Measurements from ENCODE around the gene PKIG.

The PKIG gene

GRCh38 chr20:44597516-44597915 lies 15.1 kb downstream of the PKIG start:
- no peak for DNase-seq

- DNase-seq, result no peak
Observed at GRCh38 chr20:44597930-44598329, 15.6 kb downstream of the PKIG start.

DNA sequence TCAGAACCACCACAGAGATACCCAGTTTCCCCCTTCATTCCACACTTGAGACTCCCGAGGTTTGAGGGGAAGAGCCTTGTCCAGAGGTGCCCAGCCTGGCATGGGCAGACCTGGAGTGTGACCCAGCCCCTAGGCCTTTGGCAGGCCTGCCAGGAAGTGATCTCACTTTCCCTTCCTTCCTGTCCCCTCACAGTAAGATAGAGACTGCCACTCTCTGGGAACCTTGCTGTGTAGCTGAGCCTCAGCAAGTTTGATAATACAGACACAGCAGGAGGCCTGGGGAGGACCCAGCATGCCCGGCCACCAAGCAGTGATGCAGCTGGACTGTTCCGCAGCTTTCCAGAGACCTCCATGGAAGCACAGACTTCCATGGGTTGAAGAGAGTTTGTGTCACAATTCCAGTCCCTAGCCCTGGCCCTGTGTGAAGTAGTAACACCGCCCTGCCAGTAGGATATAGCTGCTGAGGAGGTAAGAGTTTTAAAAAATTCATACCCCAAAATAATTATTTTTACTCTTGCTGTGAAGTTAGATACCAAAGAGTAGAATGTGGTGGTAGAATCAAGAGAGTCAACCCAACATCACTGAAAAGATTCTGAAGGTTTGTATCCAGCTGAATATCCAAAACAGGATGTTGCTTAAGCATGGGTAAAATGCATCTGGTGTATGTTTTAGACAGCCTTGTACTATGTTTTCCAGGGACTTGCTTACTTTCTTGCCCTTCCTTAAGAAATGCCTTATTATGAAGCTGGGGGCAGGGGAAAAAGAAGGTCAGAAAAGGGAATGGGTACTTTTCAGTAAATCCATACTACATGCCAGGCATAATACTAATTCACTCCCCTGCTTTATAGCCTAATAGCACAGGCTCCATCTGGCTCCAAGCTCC lies 16.3 kb downstream of the PKIG start:
- DNase-seq, result no peak

DNA sequence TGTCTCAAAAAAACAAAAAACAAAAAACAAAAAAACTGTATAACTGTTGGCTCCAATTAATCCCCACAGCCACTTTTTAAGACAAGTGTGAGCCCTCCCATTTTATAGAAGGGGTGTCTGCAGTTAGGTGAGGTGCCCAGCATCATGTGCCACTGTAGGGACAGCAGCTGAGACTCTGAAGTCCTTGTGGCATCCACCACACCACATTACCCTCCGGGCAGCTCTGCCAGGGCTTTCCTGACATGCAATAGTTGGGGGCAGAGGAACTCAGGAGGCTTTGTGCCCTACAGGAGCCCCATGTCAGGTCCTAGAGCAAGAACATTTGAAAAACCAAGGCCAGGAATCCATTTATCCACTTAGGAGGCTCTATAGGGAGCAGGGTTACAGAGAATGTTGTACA lies 17.3 kb downstream of the PKIG start:
- no peak for DNase-seq

GRCh38 chr20:44600301-44600700 lies 17.9 kb downstream of the PKIG start:
- DNase-seq, result no peak

GRCh38 chr20:44600758-44601201 lies 18.4 kb downstream of the PKIG start:
- no peak for DNase-seq

DNA sequence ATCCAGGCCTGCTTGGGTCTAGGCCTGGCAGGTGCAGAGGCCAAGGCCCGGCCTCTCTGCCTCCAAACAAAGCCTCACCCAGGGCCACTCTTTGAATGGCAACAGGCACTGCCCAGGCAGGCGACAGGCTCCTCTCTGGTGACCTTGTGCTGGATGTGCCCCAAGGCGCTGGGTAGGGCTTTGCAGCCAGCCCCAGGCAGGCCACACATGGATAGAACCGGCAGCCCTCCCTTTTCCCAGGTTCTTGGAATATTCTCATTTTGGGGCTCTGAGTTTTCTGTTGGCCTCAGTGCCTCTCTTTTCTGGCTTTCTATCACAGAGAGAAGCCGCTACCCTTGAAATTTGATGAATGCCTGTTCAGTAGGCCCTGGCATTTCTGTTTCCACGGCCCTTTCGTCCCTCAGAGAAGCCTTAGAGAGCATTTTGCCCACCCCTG lies 18.9 kb downstream of the PKIG start:
- no peak for DNase-seq

- DNase-seq, result no peak
Observed at GRCh38 chr20:44601801-44602204, 19.4 kb downstream of the PKIG start.

GRCh38 chr20:44603327-44603726 lies 20.9 kb downstream of the PKIG start:
- DNase-seq, result no peak

GRCh38 chr20:44606725-44607441 lies 24.5 kb downstream of the PKIG start:
- DNase-seq, result no peak

DNA sequence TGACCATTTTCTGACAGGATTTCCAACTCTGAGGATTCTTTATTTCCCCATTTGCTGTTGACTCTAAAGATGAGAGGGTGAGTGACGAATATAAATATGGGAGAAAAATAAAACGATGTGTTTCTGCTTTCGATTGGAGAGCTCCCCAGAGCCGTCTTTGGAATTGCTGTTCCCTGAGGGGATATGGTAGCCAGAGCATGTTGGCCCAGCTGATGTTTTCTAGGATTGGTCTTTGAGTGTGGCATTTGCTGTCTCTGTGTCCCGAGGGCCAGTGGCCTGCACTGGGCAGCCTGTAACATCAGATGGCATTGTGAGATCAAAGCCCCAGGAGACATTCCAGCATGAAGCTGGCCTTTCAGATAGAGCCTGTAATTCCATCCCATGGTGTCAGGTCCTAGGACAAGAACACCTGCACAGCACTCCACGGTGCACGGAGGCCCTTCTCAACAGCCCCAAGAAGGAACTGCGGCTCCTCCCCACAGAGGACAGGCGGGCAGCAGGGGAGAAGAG lies 26.7 kb downstream of the PKIG start:
- no peak for DNase-seq

DNA sequence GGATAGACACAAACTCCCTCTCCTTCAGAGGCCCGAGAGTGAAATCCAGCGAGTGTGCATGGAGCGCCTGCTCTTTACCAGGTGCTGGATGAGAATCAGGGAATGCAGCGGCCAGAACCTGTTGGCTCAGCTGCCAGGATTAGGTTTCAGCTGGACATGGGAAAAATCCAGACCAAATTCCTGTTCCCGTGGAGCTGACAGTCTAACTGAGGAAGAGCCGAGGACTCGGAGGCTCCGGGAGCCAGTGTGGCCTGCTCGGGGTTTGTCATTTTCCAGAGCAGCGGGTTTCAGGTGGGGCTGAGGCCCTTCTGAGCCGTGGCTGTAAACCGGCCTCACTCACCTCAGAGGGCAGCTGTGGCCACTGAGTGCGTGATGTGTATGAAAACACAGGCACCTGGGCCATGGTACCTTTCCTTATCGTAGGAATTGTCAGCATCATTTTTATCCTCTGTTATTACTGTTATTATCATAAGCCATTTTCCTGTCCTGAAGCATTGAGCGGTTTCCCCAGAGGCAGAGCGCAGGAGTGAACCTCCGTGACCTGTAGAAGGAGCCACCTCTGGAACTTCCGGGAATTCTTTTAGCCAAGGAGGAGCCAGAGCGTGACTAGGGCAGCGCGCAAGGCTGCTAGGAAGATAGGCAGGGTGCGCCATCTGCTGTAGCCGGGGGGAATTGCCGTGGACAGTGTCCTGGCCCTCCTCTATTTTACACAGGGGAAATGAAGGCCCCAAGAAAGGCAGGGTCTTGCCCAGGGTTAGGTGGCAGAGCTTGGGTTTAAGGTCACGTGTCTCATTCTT lies 27.3 kb downstream of the PKIG start:
- DNase-seq, result peak; percentile 79

DNA sequence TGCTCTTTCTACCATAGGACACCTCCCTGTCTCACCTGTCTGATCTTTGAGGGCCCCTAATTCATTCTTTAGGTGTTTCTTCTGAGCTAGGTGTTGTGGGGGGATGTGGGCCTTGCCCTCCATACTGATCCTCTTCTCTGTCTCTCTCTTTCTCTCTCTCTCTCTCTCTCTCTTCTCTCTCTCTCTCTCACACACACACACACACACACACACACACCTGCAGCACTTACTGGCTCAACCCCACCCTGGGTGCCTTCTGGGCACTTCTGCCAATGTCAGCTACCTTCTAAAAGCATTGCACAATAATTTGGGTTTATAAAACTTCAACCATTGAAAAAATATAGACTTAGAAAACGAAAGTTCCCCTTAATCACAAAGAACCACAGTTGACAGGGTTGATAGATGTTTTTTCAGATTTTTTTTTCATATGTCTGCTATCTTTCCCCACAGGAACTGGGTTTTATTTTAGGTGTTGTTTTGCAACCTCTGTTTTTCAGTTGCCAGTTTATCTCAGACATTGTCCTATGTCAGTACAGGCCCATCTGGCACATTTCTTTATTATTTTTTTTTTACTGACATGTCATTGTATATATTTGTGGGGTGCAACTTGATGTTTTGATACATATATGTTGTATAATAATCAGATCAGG lies 28.1 kb downstream of the PKIG start:
- peak; percentile 54 for DNase-seq

GRCh38 chr20:44613575-44613974 lies 31.2 kb downstream of the PKIG start:
- DNase-seq, result peak; percentile 15

DNA sequence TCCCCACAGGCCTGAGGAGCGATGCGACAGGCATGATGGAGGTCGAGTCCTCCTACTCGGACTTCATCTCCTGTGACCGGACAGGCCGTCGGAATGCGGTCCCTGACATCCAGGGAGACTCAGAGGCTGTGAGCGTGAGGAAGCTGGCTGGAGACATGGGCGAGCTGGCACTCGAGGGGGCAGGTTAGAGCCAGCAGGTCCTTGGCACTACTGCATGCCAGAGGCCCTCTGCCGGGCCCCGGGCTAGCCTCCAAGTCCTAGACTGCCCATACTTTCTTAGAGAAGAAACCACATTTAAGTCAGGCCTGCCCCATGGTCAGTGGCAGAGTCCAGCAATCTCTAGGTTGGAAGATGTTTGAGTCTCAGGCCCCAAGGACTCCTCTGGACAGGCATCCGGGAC lies 32.1 kb downstream of the PKIG start:
- no peak for DNase-seq

GRCh38 chr20:44615169-44615791 lies 32.9 kb downstream of the PKIG start:
- peak; percentile 5 for DNase-seq

GRCh38 chr20:44615876-44616603 lies 33.7 kb downstream of the PKIG start:
- peak; percentile 14 for DNase-seq

DNA sequence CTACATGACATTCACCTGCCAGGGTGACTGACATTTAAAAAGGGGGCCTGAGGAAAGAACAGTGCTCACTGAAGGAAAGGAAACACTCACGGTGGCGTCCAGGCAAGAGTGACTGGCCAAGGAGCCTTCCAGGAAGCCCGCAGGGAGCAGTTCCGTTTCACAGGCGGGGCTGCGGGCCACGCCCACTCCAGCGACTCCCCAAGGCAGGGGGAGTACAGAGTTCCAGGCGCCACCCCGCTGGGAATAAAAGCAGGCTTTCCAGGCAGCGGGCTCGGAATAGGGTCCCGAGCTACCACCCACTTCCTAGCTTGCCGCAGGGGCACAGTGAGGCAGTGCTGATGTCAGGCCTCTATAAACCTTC lies 34.2 kb downstream of the PKIG start:
- DNase-seq, result peak; percentile 8

- DNase-seq, result peak; percentile 30
Observed at GRCh38 chr20:44618318-44618731, 35.9 kb downstream of the PKIG start.

DNA sequence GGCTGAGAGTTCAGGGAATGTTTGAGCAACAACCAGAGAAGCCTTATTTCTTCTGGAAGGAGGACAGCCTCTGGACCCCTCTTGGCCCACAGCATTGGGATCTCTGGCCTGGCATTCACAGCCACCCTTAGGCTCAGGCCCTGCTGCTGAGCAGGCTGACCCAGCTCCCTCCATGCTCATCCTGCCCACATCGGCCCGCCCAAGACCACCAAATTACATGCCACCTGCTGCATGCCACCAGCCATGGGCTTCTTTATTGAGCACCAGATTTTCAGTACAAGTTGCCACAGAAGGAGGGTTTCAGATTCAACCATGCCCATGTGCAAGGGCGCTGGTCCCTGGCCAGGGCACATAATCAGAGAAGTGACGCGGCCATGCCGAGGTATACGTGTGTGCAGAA lies 36.9 kb downstream of the PKIG start:
- no peak for DNase-seq

GRCh38 chr20:44620030-44620429 lies 37.7 kb downstream of the PKIG start:
- DNase-seq, result no peak

All from CD4-positive, alpha-beta T cell treated with Interleukin-15 for 1 hour (primary cell).